ENCODE results near the gene ARPC1B. TPM values are rescaled to one million over a fixed set of nuclear protein-coding genes. Genes with fewer than 3 reads are reported as not detected.
A peak's percentile ranks its signal among the peaks of the same experiment; 100 is the strongest.
"Not testable (repeated sequence)": the region's sequence is repeated elsewhere in the genome, so short reads cannot be mapped to it uniquely, and the experiment has no call there.

Gene ARPC1B
- total RNA-seq, 2 experiments from 2014 or later = 361 to 399 TPM

DNA sequence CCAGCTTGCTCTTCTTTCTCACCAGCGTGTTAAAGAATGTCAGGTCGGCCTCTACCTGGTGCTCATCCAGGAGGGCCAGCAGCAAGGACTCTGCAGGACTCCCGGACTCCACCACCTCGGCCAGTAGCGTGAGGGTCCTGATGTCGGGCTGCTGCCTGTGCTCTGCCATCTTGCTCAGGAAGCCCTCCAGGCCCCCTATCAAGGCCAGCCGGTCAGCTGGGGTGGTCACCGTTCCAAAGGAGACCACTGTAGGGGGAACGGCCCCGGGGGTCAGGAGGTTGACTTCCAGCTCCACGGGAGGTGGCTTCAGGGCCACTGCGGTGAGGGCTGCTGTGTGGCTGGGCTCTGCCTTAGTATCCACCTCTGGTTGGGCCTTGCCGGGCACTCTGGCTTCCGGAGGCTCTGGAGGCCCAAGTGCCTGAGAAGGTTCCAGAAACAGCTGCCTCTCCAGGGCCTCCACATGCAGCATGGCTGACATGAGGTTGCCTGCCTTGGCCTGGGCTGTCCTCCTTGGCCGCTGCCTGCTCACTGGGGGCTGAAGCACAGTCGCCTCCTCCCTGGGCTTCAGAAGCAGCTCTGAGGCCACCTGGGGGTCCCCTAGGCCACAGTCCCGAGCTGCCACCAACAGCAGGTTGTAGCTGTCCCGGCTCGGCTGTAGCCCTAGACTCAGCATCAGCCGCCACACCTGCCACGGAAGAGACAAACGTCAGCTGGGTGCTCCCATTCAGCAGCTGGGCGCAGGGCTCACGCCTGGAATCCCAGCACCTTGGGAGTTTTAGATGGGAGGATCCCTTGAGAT is 50.6 kb downstream of the ARPC1B start:
- Mint-ChIP-seq H3K9me3 (no peaks in the 10 kb centered on the region), H3K4me1 (peaks cover 9% of the 10 kb centered on the region), H3K27ac (no peak overlapping the region), H3K36me3 (ENCODE audit: low read depth) (peaks cover 21% of the 10 kb centered on the region), H3K27me3 (no peaks in the 10 kb centered on the region), H3K4me3 (no peak overlapping the region)
- POLR2A ChIA-PET = no interaction called here
- DNase-seq = no peak
- CTCF ChIA-PET = interaction anchor here (0.5 to 1.3 kb wide), 5 partner anchors 11 to 1038 kb away, joined by 3 to 6 read pairs (median 4); no protein-coding TSS in a partner anchor

- Mint-ChIP-seq H3K4me3 (no peak overlapping the region), H3K36me3 (ENCODE audit: low read depth) (peaks cover 17% of the 10 kb centered on the region)
- POLR2A ChIA-PET = no interaction called here
These were observed 54.5 kb downstream of the ARPC1B start for GRCh38 chr7:99428972-99429566.

DNA sequence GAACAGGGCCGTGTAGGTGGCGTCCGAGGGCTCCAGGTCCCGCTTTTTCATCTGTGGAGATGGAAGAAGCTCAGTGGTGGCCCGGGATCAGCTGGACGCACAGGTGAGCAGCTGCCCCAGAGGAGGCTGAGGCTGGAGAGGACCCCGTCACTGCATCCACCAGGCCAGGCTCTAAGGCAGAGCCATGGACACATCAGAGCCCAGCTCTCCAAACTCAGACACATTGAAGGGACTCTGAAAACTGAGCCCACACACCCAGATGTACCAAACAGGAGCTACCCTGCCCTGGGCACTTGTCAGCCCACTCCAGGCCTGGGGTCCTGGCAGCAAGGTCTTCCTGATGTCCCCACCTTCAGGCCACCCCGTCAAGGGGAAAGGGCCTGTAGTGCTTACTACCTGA is 55.2 kb downstream of the ARPC1B start:
- no peak overlapping the region for H3K4me3 Mint-ChIP-seq
- CTCF ChIA-PET = interaction anchor here (1.2 to 1.7 kb wide), 2 partner anchors 9 to 10 kb away, joined by 3 to 6 read pairs; partner anchors contain the start of genes CPSF4 and PTCD1

More at GRCh38 chr7:99428972-99429566, 54.5 kb downstream of the ARPC1B start:
- H3K27me3 Mint-ChIP-seq = no peaks in the 10 kb centered on the region
- peaks cover 9% of the 10 kb centered on the region for H3K4me1 Mint-ChIP-seq
- CTCF ChIA-PET = interaction anchor here (1.2 to 1.7 kb wide), 2 partner anchors 9 to 10 kb away, joined by 3 to 6 read pairs; partner anchors contain the start of genes CPSF4 and PTCD1
- H3K9me3 Mint-ChIP-seq = no peaks in the 10 kb centered on the region
- H3K27ac Mint-ChIP-seq = no peak overlapping the region
- DNase-seq = peak; percentile 38

GRCh38 chr7:99431756-99432540 is 57.4 kb downstream of the ARPC1B start:
- CTCF ChIA-PET, DNase-seq, POLR2A ChIA-PET, H3K9me3 Mint-ChIP-seq, H3K4me3 Mint-ChIP-seq, H3K27ac Mint-ChIP-seq, H3K27me3 Mint-ChIP-seq: not testable (repeated sequence)
- Mint-ChIP-seq H3K4me1 (peaks cover 13% of the 10 kb centered on the region), H3K36me3 (ENCODE audit: low read depth) (peaks cover 19% of the 10 kb centered on the region)

More for the DNA sequence above, 55.2 kb downstream of the ARPC1B start:
- no peaks in the 10 kb centered on the region for H3K9me3 Mint-ChIP-seq
- H3K27me3 Mint-ChIP-seq = no peaks in the 10 kb centered on the region
- POLR2A ChIA-PET = no interaction called here
- H3K27ac Mint-ChIP-seq = no peak overlapping the region
- peaks cover 17% of the 10 kb centered on the region for H3K36me3 Mint-ChIP-seq (ENCODE audit: low read depth)
- peaks cover 9% of the 10 kb centered on the region for H3K4me1 Mint-ChIP-seq
- DNase-seq = no peak

- H3K36me3 Mint-ChIP-seq (ENCODE audit: low read depth) = peaks cover 19% of the 10 kb centered on the region
- H3K27ac Mint-ChIP-seq = no peak overlapping the region
- no peaks in the 10 kb centered on the region for H3K9me3 Mint-ChIP-seq
- peaks cover 19% of the 10 kb centered on the region for H3K4me1 Mint-ChIP-seq
- ChIA-PET POLR2A (no interaction called here), CTCF (interaction anchor here (0.7 to 1.3 kb wide), 2 partner anchors 9 to 13 kb away, joined by 3 read pairs; no protein-coding TSS in a partner anchor)
- no peak overlapping the region for H3K4me3 Mint-ChIP-seq
- no peaks in the 10 kb centered on the region for H3K27me3 Mint-ChIP-seq
- DNase-seq = no peak
These were observed 58.6 kb downstream of the ARPC1B start for GRCh38 chr7:99433158-99433557.

GRCh38 chr7:99437946-99438572 is 63.5 kb downstream of the ARPC1B start:
- DNase-seq = no peak
- no peaks in the 10 kb centered on the region for H3K9me3 Mint-ChIP-seq
- H3K36me3 Mint-ChIP-seq (ENCODE audit: low read depth) = peaks cover 17% of the 10 kb centered on the region
- H3K4me3 Mint-ChIP-seq = peak overlapping the region; percentile 98
- H3K4me1 Mint-ChIP-seq = peaks cover 32% of the 10 kb centered on the region
- H3K27me3 Mint-ChIP-seq = no peaks in the 10 kb centered on the region
- peak overlapping the region; percentile 95 for H3K27ac Mint-ChIP-seq
- CTCF ChIA-PET = interaction anchor here (0.6 to 1.1 kb wide), 4 partner anchors 8 to 1017 kb away, joined by 3 to 5 read pairs (median 4); no protein-coding TSS in a partner anchor
- POLR2A ChIA-PET = interaction anchor here (0.6 kb wide), 1 partner anchor 481 kb away, joined by 3 read pairs; no protein-coding TSS in a partner anchor

DNA sequence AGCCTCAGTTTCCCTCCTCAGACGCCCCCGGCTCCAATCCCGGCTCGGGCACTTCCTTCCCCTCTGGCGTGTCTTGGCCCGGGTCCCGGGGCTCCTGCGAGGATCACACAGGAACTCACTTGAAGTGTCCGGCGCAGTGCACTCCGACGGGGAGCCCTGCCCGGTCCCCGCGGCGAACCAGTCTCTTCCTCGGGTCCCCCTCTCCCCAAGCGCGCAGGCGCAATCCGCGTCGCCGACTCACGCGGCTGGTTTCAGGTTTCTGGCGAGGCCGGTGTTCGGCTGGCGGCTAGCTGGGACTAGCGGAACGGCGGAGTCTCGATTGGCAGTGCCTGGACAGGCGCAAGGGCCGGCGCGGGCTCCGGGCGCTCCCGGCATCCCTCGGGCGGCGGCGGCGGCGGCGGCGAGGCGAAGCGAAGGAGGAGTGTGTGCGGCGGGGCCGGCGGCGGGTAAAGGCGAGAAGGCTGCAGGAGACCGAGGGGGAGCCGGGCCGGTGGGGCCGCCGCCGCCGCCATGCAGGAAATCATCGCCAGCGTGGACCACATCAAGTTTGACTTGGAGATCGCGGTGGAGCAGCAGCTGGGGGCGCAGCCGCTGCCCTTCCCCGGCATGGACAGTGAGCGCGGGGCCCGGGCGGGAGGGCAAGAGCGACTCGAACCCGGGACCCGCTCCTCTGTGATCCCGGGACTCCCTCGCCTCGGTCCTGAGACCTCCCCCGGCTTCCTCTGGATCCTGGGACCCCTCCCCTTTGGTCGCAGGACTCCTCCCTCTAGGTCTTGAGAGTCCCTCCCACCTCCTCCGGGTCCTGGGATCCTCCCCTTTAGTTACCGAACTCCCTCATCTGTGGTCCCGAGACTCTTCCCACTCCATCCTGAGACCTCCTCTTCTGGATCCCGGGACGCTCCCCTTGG is 64.3 kb downstream of the ARPC1B start, which contains the start of the genes CPSF4 and PTCD1:
CPSF4 (plus strand) TSS at position 371 of the 908 bp plus-strand sequence; CDS start at position 511, 140 bp downstream.
PTCD1 (minus strand) TSS at position 226 of the 908 bp plus-strand sequence. CDS start 3,556 bp downstream, outside the sequence.
- ChIA-PET POLR2A (interaction anchor here (0.6 to 0.8 kb wide), 2 partner anchors 17 to 391 kb away, joined by 3 to 4 read pairs; no protein-coding TSS in a partner anchor), CTCF (interaction anchor here (1.0 kb wide), 2 partner anchors 9 to 14 kb away, joined by 3 to 5 read pairs; no protein-coding TSS in a partner anchor)
- peaks cover 35% of the 10 kb centered on the region for H3K4me1 Mint-ChIP-seq
- H3K27ac Mint-ChIP-seq = peak within 1 kb of the TSS; percentile 95
- peak; percentile 91 for DNase-seq
- H3K4me3 Mint-ChIP-seq = peak within 1 kb of the TSS; percentile 98
- H3K27me3 Mint-ChIP-seq = no peaks in the 10 kb centered on the region
- peaks cover 19% of the 10 kb centered on the region for H3K36me3 Mint-ChIP-seq (ENCODE audit: low read depth)
- H3K9me3 Mint-ChIP-seq = no peaks in the 10 kb centered on the region

- H3K36me3 Mint-ChIP-seq (ENCODE audit: low read depth) = peaks cover 23% of the 10 kb centered on the region
- CTCF ChIA-PET = no interaction called here
- no peak for DNase-seq
- H3K4me1 Mint-ChIP-seq = peaks cover 38% of the 10 kb centered on the region
- no peaks in the 10 kb centered on the region for H3K27me3 Mint-ChIP-seq
- POLR2A ChIA-PET = no interaction called here
- H3K27ac Mint-ChIP-seq = peak overlapping the region; percentile 85
- peak overlapping the region; percentile 98 for H3K4me3 Mint-ChIP-seq
- H3K9me3 Mint-ChIP-seq = no peaks in the 10 kb centered on the region
These were observed 65.7 kb downstream of the ARPC1B start for GRCh38 chr7:99440195-99440594.

Other genes with a start within 250 kb of the ARPC1B start
- 10 to 100 TPM; 12.6 to 14.2 TPM for gene SMURF1, start 230.6 kb upstream of the ARPC1B start, total RNA-seq
- gene KPNA7, start 166.6 kb upstream of the ARPC1B start, total RNA-seq = not detected
- gene MYH16, start 101.9 kb upstream of the ARPC1B start, total RNA-seq = not detected
- gene ARPC1A, start 48.8 kb upstream of the ARPC1B start, total RNA-seq = 10 to 100 TPM; 51.9 to 56.8 TPM
- 10 to 100 TPM; 81.4 to 81.9 TPM for gene PDAP1, start 33.9 kb downstream of the ARPC1B start, total RNA-seq
- 100 to 1,000 TPM in 1 of 2 experiments, 10 to 100 TPM in 1; 94.2 to 115 TPM for gene BUD31, start 34.2 kb downstream of the ARPC1B start, total RNA-seq
- gene PTCD1, start 64.1 kb downstream of the ARPC1B start, total RNA-seq = 1 to 10 TPM; 5.7 to 8.6 TPM
- gene CPSF4, start 64.2 kb downstream of the ARPC1B start, total RNA-seq = 10 to 100 TPM; 58.5 to 61.9 TPM
- gene ATP5MF, start 91.4 kb downstream of the ARPC1B start, total RNA-seq = 100 to 1,000 TPM; 369 to 370 TPM
- 10 to 100 TPM; 28.1 to 28.2 TPM for gene ZNF789, start 98.2 kb downstream of the ARPC1B start, total RNA-seq
- 10 to 100 TPM; 52.1 to 53.1 TPM for gene ZNF394, start 125.6 kb downstream of the ARPC1B start, total RNA-seq
- 10 to 100 TPM; 14.1 to 15.2 TPM for gene ZKSCAN5, start 129.9 kb downstream of the ARPC1B start, total RNA-seq
- 1 to 10 TPM; 4.9 to 5.4 TPM for gene FAM200A, start 177.4 kb downstream of the ARPC1B start, total RNA-seq
- 10 to 100 TPM; 92.0 to 92.7 TPM for gene ZNF655, start 183.9 kb downstream of the ARPC1B start, total RNA-seq
- 1 to 10 TPM; 1.2 to 1.3 TPM for gene TMEM225B, start 223.5 kb downstream of the ARPC1B start, total RNA-seq
- 10 to 100 TPM; 28.5 to 31.1 TPM for gene ZSCAN25, start 242.2 kb downstream of the ARPC1B start, total RNA-seq

Data from activated CD4-positive, alpha-beta T cell treated with anti-CD3 and anti-CD28 coated beads, Interleukin-2, amount 10 ng/mL, durations not matched to agents 7 days and 5 days (primary cell).